Ishikawa (cell line): ENCODE measurements around the gene SLAMF1.

Source experiments
- CEBPB ChIP-seq: IDR thresholded peaks from 2 replicates; pipeline ENCODE4 v1.6.1; 2012
- CREB1 ChIP-seq: IDR thresholded peaks from 2 replicates; pipeline ENCODE4 v1.6.1; 2012; ENCODE audit warnings: low read depth
- EGR1 ChIP-seq: IDR thresholded peaks from 2 replicates; pipeline ENCODE4 v1.6.1; 2012
- EP300 ChIP-seq: IDR thresholded peaks from 2 replicates; pipeline ENCODE4 v1.6.1; 2012; ENCODE audit warnings: borderline replicate concordance
- NFIC ChIP-seq: IDR thresholded peaks from 2 replicates; pipeline ENCODE4 v1.6.1; 2012
- RAD21 ChIP-seq: IDR thresholded peaks from 2 replicates; pipeline ENCODE4 v1.6.1; 2012; ENCODE audit warnings: low read depth
- TAF1 ChIP-seq: IDR thresholded peaks from 2 replicates; pipeline ENCODE4 v1.6.1; 2012; ENCODE audit warnings: low read depth, mild to moderate bottlenecking
- TCF12 ChIP-seq: IDR thresholded peaks from 2 replicates; pipeline ENCODE4 v1.6.1; 2012; ENCODE audit warnings: low read depth
- TEAD4 ChIP-seq: IDR thresholded peaks from 2 replicates; pipeline ENCODE4 v1.6.1; 2012
- YY1 ChIP-seq: IDR thresholded peaks from 2 replicates; pipeline ENCODE4 v1.6.1; 2012; ENCODE audit warnings: low read depth
- ZBTB7A ChIP-seq: IDR thresholded peaks from 2 replicates; pipeline ENCODE4 v1.6.1; 2012; ENCODE audit warnings: low read depth
- TF ChIP-seq, protein P1 (sequence below): IDR thresholded peaks from 2 replicates; pipeline ENCODE4 v1.6.1; 2012
- TF ChIP-seq, protein P2 (sequence below): IDR thresholded peaks from 2 replicates; pipeline ENCODE4 v1.6.1; 2012; ENCODE audit warnings: low read depth, mild to moderate bottlenecking
- TF ChIP-seq, protein P3 (sequence below): IDR thresholded peaks from 2 replicates; pipeline ENCODE4 v1.6.1; 2012

DNA sequence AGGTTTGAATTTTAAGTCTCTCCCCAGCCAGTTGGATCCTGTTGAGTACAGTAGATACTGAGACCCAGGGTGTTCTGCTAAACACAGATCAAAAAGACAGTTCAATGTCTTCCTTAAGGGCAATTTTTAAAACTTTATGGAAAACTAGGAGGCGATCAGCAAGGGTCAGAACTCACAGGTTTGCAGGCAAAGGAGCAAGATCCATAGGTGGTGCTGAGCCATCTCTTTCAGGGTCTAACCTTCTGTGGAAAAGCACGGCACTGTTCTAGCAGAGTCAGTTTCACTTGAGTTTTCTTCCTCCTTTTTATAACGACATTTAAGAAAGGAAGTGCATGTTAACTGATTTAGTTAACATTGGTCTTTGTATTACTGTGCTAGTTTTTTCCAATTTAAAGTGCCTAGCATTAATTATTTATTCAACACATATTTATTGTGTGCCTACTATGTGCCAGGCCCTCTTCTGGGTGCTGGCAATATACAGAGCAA lies 67.6 kb downstream of the SLAMF1 start, which contains the start of gene CD84:
- TF ChIP-seq EGR1 = no peak
- TF ChIP-seq CEBPB = no peak
- TF ChIP-seq, protein P1, sequence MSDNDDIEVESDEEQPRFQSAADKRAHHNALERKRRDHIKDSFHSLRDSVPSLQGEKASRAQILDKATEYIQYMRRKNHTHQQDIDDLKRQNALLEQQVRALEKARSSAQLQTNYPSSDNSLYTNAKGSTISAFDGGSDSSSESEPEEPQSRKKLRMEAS = no peak
- TF ChIP-seq NFIC = no peak
- TF ChIP-seq CREB1 = no peak
- no peak for TF ChIP-seq RAD21
- TF ChIP-seq, protein P2, sequence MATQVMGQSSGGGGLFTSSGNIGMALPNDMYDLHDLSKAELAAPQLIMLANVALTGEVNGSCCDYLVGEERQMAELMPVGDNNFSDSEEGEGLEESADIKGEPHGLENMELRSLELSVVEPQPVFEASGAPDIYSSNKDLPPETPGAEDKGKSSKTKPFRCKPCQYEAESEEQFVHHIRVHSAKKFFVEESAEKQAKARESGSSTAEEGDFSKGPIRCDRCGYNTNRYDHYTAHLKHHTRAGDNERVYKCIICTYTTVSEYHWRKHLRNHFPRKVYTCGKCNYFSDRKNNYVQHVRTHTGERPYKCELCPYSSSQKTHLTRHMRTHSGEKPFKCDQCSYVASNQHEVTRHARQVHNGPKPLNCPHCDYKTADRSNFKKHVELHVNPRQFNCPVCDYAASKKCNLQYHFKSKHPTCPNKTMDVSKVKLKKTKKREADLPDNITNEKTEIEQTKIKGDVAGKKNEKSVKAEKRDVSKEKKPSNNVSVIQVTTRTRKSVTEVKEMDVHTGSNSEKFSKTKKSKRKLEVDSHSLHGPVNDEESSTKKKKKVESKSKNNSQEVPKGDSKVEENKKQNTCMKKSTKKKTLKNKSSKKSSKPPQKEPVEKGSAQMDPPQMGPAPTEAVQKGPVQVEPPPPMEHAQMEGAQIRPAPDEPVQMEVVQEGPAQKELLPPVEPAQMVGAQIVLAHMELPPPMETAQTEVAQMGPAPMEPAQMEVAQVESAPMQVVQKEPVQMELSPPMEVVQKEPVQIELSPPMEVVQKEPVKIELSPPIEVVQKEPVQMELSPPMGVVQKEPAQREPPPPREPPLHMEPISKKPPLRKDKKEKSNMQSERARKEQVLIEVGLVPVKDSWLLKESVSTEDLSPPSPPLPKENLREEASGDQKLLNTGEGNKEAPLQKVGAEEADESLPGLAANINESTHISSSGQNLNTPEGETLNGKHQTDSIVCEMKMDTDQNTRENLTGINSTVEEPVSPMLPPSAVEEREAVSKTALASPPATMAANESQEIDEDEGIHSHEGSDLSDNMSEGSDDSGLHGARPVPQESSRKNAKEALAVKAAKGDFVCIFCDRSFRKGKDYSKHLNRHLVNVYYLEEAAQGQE = no peak
- TF ChIP-seq EP300 = no peak
- no peak for TF ChIP-seq TCF12
- no peak for TF ChIP-seq TAF1
- TF ChIP-seq, protein P3, sequence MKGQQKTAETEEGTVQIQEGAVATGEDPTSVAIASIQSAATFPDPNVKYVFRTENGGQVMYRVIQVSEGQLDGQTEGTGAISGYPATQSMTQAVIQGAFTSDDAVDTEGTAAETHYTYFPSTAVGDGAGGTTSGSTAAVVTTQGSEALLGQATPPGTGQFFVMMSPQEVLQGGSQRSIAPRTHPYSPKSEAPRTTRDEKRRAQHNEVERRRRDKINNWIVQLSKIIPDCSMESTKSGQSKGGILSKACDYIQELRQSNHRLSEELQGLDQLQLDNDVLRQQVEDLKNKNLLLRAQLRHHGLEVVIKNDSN = no peak
- no peak for TF ChIP-seq ZBTB7A
- TF ChIP-seq YY1 = no peak
- no peak for TF ChIP-seq TEAD4
